Adipose tissue (tissue), 3 donors: ENCODE measurements around the gene S100A7. TPM values are rescaled to one million over a fixed set of nuclear protein-coding genes. Genes with fewer than 3 reads are reported as not detected.

Experiments used
- H3K27ac ChIP-seq: one replicate; pipeline ENCODE4 v1.5.1; 2013; ENCODE audit warnings: low read depth, low read length
- WGBS, 3 donors: extraction: QIAGEN DNeasy Blood & Tissue Kit; methylation state at CpG; one replicate each; pipeline ENCODE4 v1.1.7; 2013; 5-methylcytosine and 5-hydroxymethylcytosine counted together
- polyA plus RNA-seq, 3 donors: library from polyadenylated mRNA; stranded (reverse); fragments of 200-250 nt; gene quantifications; one replicate each; pipeline ENCODE4 v1.2.3, GENCODE V29; 2013
- donor health status: healthy with polysubstance abuse.
- donor health status: Bipolar disorder and iron deficiency.
- donor health status: healthy.

S100A7 gene
- under 1 TPM in 1 of 3 donors, not detected in 2; 0.76 TPM for polyA plus RNA-seq

GRCh38 chr1:153460551-153460950, at the start of gene S100A7:
TSS of gene S100A7 (minus strand) at chr1:153460651. CDS start at chr1:153459013, 1,638 bp downstream.
- WGBS, 3 donors, result 69 to 90% (median 88%) methylated on average over 4 of the region's 4 CpGs

GRCh38 chr1:153509729-153510354, 49.4 kb upstream of the S100A7 start:
- H3K27ac ChIP-seq, result no peak overlapping the region

More at GRCh38 chr1:153460551-153460950, at the start of gene S100A7:
- no peak within 1 kb of the TSS for H3K27ac ChIP-seq

GRCh38 chr1:153509036-153509435, 48.6 kb upstream of the S100A7 start:
- 89 to 96% (median 90%) methylated on average over 3 of the region's 3 CpGs for WGBS, 3 donors
- H3K27ac ChIP-seq, result no peak overlapping the region

More at GRCh38 chr1:153509729-153510354, 49.4 kb upstream of the S100A7 start:
- WGBS, 3 donors, result 73 to 86% (median 76%) methylated on average over 4 of the region's 4 CpGs

GRCh38 chr1:153507926-153508583, 47.6 kb upstream of the S100A7 start:
- WGBS, 3 donors, result 78 to 86% (median 83%) methylated on average over 11 of the region's 11 CpGs
- no peak overlapping the region for H3K27ac ChIP-seq

- 49 to 55% (median 52%) methylated on average over 7 of the region's 7 CpGs for WGBS, 3 donors
- peak overlapping the region; percentile 63 for H3K27ac ChIP-seq
These were observed 46.5 kb upstream of the S100A7 start for GRCh38 chr1:153506831-153507413.

GRCh38 chr1:153506386-153506785, 45.9 kb upstream of the S100A7 start:
- H3K27ac ChIP-seq, result peak overlapping the region; percentile 73
- 73 to 83% (median 81%) methylated on average over 5 of the region's 5 CpGs for WGBS, 3 donors

- no peak overlapping the region for H3K27ac ChIP-seq
- WGBS, 3 donors, result 89 to 94% (median 92%) methylated on average over 1 of the region's 1 CpG
These were observed 45.1 kb upstream of the S100A7 start for GRCh38 chr1:153505576-153505975.

GRCh38 chr1:153503766-153504165, 43.3 kb upstream of the S100A7 start:
- WGBS, 3 donors, result 85 to 92% (median 86%) methylated on average over 3 of the region's 3 CpGs
- H3K27ac ChIP-seq, result no peak overlapping the region

GRCh38 chr1:153498746-153499145, 38.3 kb upstream of the S100A7 start:
- no peak overlapping the region for H3K27ac ChIP-seq
- 6 to 11% (median 8%) methylated on average over 2 of the region's 2 CpGs for WGBS, 3 donors

GRCh38 chr1:153495536-153495935, 35.1 kb upstream of the S100A7 start:
- no peak overlapping the region for H3K27ac ChIP-seq
- 55 to 60% (median 56%) methylated on average over 6 of the region's 6 CpGs for WGBS, 3 donors

- no peak overlapping the region for H3K27ac ChIP-seq
- WGBS, 3 donors, result 34 to 43% (median 42%) methylated on average over 6 of the region's 6 CpGs
These were observed 34.6 kb upstream of the S100A7 start for GRCh38 chr1:153494976-153495535.

- H3K27ac ChIP-seq, result no peak overlapping the region
- WGBS, 3 donors, result 71 to 79% (median 77%) methylated on average over 6 of the region's 6 CpGs
These were observed 33.0 kb upstream of the S100A7 start for GRCh38 chr1:153493343-153493960.

- H3K27ac ChIP-seq, result no peak overlapping the region
- 33 to 43% (median 35%) methylated on average over 12 of the region's 12 CpGs for WGBS, 3 donors
These were observed 30.0 kb upstream of the S100A7 start for GRCh38 chr1:153490272-153491051.

GRCh38 chr1:153488731-153489130, 28.3 kb upstream of the S100A7 start:
- WGBS, 3 donors, result 19 to 40% (median 37%) methylated on average over 4 of the region's 4 CpGs
- no peak overlapping the region for H3K27ac ChIP-seq

GRCh38 chr1:153487707-153488106, 27.3 kb upstream of the S100A7 start:
- WGBS, 3 donors, result 96 to 100% (median 98%) methylated on average over 2 of the region's 2 CpGs

GRCh38 chr1:153485863-153486262, 25.4 kb upstream of the S100A7 start:
- H3K27ac ChIP-seq, result no peak overlapping the region
- 56 to 67% (median 60%) methylated on average over 2 of the region's 2 CpGs for WGBS, 3 donors

More at GRCh38 chr1:153487707-153488106, 27.3 kb upstream of the S100A7 start:
- H3K27ac ChIP-seq, result no peak overlapping the region

- WGBS, 3 donors, result 29 to 56% (median 50%) methylated on average over 6 of the region's 6 CpGs
- H3K27ac ChIP-seq, result no peak overlapping the region
These were observed 23.3 kb upstream of the S100A7 start for GRCh38 chr1:153483776-153484175.

- H3K27ac ChIP-seq, result no peak overlapping the region
- WGBS, 3 donors, result 21 to 33% (median 27%) methylated on average over 2 of the region's 2 CpGs
These were observed 20.7 kb upstream of the S100A7 start for GRCh38 chr1:153481124-153481523.
